Activated CD4-positive, alpha-beta T cell treated with anti-CD3 and anti-CD28 coated beads, Interleukin-2, amount 50 U/mL, for 48 hours (primary cell): ENCODE data around the gene DNHD1.
A peak's percentile ranks its signal among the peaks of the same experiment; 100 is the strongest.

Source experiments
- DNase-seq, 2 experiments: peaks; one replicate each; pipeline ENCODE4 v3.0.0-alpha.2; 2020

Gene DNHD1

DNA sequence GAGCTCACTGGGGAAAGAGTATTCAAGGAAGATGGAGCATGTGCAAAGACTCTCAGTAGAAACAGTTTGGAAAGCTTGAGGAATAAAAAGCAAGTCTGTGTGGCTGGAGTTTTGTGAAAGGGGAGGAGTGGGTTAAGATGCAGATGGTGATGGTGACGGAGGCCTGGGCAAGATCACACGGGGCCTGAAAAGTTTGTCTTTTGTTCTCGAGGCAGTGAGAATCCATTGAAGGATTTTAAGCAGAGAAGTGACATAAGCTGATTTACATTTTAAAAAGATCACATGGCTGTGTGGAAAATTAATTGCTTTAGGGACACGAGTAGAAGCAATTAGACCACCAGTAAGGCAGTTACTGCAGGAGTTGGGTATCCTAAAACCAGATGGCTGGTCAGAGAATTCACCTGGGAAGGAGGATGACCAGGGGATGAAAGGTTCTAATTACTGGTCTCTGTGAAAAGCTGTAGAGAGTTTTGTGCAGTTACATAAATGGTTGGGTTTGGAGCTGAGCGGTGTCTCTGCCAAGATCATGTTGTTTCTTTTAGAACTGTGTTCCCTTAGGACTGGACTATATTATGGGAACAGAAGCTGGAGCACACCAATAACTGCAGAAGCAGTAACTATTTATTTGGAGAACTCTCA, 99.3 kb downstream of the DNHD1 start:
- DNase-seq = no peak

DNA sequence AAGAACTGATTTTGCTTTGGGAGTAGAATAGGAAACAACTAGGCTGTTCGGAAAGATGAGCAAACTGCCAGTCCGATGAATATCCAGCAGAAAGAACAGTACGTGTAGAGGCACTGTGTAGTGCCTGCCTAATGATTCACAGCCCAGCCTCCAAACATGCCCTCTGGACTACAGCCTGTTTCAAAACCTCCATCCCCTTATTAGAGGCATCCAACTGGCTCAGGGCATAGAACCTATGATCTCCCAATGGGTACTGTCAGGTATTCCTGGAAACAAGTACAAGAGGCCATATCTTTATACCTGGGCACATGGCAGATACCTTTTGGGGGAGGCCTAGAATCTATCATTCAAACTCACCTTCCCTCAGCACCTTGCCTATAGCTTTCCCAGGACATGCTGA, 101.5 kb downstream of the DNHD1 start:
- DNase-seq = no peak

DNA sequence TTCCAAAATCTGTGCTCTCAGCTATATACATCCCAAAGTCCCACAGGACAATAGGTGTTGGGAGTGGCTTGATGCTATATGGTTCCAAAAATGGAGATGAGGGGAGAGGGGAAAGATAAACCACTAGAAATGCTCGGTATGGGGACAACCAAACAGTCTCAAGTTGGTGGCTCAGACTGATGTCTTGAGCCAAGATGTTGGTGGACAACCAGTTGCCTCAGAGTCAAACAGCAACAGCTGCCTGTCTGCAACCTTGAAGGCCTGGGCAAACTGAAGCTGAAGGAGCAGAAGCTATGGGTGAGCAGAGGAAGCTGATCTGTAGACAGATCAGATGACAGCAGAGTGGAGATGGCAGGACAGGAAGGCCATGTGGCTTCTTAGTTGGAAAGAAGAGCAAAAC, 102.4 kb downstream of the DNHD1 start:
- DNase-seq = no peak

DNA sequence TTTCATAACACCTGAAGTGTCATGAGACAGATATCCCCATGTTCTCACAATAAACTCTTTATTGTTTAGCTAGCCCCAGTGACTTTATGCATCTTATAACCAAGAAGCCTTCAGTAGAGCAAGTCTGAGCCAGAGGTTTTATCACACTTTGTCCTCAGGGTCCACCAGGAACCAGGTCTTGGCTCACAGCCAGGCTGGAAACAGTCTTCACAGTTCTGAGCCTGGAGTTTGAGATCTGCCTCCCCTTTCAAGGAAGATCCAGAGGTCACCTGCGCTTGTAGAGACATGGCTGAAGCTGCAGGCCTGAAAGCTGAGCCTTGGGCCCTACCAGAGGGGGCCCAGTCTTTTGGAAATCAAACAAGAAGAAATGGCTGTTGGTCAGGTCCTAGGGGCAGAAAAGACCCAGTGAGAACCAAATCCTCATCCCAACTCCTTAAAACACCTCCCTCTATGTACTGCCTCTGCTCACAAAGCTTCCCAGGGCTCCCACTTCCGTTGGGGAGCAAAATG, 102.9 kb downstream of the DNHD1 start:
- DNase-seq = no peak

DNA sequence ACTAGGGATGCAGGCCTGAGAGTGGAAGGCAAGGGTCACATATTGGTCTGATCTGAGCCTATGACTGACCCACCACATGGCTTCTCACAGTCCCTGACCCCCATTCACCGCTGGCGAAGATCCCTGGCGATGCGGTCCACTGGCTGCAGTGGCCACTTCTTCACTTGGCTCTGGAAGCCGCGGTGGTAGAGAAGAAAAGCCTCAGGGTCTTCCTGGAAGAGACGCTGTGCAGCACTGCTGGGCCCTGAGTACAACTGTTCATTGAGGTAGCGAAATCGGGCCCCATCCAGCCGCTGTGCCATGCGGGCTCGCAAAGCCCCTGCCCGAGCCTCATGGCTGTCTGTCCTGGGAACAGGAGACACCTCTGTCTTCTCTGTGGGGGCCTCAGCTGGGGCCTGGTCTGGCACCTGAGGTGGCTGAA, 104.0 kb downstream of the DNHD1 start:
- no peak for DNase-seq

DNA sequence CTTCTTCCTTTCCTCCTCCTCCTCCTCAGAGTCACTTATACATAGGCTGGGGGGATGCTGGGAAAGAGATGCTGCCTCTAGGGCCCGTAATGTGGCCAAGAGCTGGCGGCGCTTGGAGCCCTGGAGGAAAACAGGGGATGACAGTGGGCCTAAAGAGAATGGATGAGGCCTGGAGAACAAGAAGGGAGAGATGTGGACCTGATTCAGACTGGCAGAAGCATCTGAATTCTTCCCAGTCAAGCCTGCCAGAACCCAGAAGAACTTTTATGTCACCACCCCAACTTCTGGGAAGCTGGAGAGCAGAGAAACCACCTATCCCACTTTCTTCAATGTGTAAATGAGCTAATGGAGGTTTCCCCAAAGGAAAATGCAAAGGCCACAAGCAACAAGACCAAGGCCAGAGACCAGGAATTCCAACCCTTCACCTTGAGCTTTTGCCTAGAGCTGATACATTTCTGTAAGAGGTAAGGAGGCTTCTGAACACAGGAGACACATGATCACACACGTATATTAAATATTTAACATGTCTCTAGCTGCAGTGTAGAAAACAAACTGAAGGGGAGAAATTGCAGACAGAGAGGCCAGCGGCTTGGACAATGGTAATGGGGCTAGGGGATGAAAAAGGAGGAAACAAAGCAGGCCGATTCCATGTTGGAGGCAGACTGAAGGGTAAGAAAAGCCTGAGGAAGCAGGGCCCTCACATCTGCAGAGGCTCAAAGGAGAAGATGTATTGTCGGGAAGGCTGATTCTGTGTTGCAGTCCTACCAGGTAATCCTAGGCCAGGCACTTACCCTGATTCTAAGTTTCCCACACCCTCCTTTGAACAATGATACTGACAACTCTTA, 105.2 kb downstream of the DNHD1 start:
- no peak for DNase-seq

DNA sequence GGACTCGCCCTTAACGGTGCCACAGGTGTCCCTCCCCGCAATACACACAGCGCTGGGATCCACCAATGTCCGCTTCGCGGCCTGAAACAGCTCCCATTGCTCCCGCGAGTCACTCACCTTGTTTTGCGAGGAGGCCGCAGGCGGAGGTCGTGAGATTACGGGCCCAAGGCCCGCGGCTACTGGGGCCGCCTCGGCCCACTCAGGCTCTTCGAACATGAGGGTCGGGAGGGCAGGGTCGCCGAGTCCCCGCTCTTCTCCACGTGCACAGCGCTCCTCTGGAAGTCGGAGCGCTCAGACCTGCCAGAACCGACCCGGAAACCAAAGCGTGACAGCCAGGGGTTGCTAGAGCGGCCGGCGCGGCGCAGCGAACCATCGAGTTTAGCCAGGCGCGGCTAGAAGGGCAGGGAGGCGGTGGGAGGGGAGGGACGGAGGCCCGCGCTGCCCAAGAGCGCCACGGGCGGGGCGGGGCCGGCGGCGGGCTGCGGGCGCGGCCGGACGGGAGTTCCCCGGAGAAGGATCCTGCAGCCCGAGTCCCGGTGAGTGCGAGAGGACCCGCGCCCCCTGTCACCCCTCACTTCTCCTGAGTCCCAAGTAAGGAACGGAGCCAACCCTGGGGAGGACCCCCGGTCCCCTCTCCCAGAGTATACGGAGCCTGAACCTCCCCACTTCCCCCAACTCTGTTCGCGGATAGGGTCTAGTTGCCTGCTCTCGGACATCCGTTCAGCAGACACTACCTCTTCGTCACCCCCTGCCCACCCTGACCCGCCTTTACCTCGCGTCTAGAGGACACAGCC, 106.4 kb downstream of the DNHD1 start, which contains the start of the genes ILK and RRP8:
ILK (plus strand) TSS at position 488 of the 794 bp plus-strand sequence. CDS start 498 bp downstream, outside the sequence.
RRP8 (minus strand) TSS at position 330 of the 794 bp plus-strand sequence; CDS start at position 216, 114 bp downstream.
- DNase-seq = peak; percentile 88 to 91

DNA sequence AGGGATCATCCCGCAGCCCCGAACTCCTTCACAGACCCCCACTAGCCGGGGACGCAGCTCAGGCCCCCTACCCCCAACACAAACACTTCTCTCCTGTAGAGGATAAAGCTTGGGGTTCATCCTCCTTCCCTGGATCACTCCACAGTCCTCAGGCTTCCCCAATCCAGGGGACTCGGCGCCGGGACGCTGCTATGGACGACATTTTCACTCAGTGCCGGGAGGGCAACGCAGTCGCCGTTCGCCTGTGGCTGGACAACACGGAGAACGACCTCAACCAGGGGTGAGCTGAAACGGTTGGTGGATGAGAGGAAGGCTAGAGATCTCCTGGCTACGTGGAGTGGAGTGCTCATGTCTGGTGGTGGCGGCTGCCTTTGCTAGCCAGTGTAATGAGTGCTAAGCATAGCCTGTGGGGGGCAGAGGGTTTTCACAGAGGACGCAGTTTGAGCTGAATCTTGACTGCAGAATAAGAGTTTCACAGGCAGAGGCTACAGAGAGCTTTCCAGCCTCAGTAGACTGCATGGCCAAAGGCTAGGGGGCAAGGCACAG, 107.1 kb downstream of the DNHD1 start:
- peak; percentile 42 to 59 for DNase-seq

DNA sequence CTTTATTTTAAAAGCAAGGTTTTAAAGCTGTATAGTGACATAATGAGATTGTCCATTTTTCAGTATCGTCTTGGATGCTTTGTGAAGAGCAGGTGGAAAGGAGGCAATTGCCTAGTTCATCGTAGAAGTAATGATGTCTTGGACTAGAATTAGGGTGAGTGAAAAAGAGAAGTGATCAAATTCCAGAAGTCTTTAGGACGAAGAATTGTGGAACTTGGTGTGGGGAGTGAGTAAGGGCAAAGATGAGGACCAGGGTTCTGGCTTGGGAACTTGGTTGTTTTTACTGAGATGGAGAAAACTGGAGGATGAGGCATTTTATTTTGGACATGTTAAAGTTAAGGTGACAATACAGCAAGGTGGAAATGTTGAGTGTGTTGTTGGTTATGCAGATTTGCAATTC, 107.7 kb downstream of the DNHD1 start:
- DNase-seq = no peak

DNA sequence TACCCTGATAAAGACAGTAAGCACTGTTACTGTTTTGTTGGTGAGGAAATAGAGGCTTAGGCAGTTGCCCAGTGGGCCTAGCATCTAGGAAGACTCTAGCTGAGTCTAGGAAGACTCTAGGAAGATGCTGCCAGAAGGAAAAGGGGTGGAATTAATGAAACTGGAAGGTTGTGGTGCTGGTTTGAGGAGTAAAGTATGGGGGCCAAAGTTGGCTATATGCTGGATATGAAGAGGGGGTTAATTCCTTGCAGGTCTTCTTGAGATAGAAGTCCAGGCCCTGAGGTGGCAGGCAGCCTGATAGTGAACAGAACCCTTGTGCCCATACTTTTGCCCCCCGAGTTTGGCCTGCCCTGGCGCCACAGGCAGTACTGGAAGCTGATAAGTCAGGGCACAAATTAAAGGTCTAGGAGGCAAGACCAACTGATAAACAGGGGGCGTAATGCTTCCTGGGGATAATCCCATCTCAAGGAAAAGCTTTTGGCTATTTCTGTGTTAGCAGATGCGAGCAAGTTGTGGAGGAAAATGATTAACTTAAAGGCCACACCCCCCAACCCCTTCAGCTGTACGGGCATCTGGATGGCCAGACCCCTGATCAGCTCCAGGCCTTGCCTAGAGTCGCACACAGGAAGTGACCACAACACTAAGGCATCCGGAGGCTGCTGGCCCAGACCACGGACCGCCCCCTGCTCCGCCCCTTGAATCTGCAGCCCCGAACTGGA, 109.5 kb downstream of the DNHD1 start:
- peak; percentile 76 to 82 for DNase-seq

DNA sequence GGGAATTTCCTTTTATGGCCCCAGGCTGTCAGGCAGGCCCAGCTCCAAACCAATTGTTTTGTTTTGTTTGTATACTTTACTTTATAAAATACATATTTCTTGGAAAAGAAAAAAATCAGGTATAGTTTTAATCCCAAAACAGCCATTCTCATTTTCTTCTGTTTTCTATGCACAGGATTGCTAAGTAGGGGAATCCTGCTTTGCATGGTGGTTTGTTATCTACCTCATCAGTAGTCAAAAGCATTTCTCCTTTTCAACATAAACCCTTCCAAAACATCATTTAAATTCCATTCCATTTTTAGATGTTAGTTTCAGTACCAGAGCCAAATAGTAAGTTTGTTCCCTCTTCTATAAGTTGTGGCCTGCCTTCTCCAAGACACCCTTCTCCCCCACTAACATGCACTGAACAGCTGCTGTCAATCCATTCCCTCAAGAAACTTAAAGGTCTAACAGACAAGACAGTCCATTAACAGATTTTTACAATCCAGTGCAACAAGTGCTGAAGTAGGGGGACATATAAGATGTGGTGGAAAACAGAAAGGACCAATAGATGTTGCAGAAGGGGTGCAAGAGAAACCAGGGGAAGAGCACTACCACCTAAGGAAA, 110.2 kb downstream of the DNHD1 start:
- peak in 1 of 2 experiments; percentile 10 for DNase-seq

DNA sequence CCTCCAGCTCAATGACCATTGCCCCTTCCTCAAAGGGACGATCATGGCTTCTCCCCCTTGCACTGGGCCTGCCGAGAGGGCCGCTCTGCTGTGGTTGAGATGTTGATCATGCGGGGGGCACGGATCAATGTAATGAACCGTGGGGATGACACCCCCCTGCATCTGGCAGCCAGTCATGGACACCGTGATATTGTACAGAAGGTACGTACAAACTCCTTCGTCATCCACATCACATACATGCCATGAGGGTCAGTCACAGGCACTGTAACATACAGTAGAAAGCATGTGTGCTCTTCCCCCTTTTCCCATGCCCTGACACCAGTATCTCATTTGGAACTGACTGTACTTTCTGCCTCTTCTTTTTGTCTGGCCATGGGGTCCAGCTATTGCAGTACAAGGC, 110.9 kb downstream of the DNHD1 start:
- DNase-seq = peak in 1 of 2 experiments; percentile 2

DNA sequence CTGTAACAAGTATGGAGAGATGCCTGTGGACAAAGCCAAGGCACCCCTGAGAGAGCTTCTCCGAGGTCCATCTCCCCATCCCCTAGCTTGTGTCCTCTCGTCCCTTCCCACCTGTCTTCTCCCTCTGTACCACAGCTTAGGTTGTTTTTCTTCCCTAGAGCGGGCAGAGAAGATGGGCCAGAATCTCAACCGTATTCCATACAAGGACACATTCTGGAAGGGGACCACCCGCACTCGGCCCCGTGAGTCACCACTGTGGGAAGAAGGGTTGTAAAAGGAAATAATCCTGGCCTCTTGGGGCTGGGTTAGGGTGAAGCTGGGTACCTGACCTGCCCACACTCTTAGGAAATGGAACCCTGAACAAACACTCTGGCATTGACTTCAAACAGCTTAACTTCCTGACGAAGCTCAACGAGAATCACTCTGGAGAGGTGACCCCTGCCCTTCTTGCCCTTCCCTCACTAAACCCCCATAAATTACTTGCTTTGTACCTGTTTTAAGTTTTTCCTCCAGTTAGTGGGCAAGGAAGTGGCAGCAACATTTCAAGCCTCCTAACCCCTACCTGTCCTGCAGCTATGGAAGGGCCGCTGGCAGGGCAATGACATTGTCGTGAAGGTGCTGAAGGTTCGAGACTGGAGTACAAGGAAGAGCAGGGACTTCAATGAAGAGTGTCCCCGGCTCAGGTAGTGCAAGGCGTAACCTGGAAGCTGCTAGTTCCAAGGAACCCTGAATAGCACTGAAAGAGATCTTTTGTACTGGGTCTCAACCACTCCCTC, 111.8 kb downstream of the DNHD1 start:
- peak in 1 of 2 experiments; percentile 3 for DNase-seq

DNA sequence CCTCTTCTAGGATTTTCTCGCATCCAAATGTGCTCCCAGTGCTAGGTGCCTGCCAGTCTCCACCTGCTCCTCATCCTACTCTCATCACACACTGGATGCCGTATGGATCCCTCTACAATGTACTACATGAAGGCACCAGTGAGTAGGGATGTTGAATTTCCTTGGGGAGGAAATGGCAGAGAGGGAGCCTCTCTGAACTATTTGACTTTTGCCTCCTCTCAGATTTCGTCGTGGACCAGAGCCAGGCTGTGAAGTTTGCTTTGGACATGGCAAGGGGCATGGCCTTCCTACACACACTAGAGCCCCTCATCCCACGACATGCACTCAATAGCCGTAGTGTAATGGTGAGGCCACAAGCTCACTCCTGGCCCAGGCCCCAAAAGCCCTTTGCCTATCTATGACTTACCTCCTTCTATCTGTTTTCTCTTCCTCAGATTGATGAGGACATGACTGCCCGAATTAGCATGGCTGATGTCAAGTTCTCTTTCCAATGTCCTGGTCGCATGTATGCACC, 112.5 kb downstream of the DNHD1 start:
- DNase-seq = peak in 1 of 2 experiments; percentile 1

DNA sequence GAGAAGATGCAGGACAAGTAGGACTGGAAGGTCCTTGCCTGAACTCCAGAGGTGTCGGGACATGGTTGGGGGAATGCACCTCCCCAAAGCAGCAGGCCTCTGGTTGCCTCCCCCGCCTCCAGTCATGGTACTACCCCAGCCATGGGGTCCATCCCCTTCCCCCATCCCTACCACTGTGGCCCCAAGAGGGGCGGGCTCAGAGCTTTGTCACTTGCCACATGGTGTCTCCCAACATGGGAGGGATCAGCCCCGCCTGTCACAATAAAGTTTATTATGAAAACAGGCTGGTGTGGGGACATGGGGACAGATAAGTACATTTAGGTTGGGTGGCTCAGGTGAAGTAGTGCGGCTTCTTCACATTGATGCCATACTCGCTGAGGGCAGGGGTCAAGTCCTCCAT, 113.5 kb downstream of the DNHD1 start:
- DNase-seq = peak in 1 of 2 experiments; percentile 4

DNA sequence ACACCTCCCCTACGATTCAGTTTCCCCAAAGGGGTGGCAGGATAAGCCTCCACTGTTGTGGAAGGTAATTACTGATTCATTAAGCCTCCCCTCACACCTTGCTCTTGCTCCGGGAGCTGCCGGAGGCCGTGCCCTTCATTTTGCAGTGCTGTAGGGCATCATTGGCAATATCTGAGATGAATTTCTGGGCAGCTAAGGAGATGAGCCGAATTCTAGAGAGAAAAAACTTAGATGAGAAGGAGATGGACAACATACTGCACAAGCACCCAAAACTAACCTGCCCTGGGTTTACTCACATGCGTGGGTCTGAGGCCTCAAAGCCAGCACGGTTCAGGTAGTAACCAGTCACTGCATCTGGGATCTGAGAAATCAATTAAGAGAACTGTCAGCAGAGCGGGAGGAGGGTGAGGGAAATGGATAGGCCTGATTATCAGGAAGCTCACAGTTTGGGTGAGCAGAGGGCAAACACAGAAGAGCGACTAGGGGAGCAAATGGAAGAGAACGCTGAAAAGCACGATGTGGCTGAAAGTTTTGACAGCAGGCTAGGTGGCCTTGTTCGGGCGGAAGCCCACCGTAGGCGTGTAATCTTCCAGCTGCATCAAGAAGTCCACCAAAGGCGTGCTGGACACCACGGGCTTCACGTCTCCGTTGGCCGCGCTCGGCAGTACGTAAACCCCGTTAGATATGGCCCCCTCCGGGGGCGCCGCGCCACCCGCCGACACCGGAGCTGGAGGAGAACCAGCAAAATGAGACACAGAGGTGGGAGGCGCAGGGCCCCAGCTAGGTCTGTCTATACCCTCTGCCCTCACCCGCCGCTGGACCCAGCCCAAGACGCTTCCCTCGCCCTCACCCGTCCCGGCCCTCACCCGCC, 114.2 kb downstream of the DNHD1 start:
- DNase-seq = peak; percentile 34 to 35

DNA sequence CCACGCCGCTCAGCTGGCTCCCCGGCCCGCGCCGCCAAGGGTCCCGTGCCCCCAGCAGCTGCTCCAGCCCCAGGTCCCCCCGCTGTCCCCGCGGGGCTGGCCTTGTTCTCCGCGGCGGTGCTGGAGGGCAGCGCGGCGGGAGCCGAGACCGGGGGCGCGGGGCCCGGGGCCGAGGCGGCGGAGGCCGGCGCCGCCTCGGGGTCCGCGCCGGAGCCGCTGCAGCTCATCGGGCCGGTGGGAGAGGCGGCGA, 114.8 kb downstream of the DNHD1 start:
- DNase-seq = no peak

DNA sequence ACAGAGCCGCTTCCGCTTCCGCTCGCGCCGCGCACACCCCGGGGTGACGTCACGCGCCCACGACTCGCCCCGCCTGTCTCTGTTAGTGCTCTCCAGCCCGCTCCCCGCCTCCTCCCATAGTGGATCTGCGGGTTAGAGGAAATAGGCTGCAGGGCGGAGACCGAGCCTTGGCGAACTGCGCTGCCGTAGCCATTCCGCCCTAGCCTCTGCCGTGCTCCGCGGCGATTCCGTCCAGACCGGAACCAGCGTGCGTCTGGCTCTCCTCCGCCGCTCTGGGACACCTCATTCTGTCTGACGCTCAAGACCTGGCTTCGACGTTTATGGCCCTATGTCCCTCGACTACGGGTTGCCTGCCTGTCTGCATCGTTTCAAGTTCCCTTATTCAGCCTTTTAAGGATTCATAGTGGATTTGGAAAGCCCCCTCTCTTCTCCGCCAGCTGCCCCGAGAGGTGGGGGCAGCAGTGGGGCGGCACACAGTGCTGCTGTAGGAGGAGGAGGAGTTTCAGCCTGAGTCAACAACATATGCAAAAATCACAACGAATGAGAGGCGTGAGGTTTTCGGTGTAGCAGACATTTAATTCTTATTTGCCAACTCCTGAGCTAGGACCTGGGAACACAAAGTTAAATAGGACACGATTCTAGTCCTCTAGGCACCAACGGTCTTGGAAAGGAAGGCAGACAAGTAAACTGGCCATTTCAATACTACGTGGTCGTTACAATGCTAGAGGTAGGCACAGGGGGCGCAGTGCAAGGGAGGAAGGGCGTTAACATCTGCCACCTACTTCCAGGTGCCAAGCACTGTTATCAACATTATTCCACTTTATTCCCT, 115.3 kb downstream of the DNHD1 start, which contains the start of gene TAF10:
TAF10 (minus strand) TSS at position 4 of the 829 bp plus-strand sequence. CDS start 27 bp downstream, outside the sequence.
- DNase-seq = peak; percentile 94 to 96

DNA sequence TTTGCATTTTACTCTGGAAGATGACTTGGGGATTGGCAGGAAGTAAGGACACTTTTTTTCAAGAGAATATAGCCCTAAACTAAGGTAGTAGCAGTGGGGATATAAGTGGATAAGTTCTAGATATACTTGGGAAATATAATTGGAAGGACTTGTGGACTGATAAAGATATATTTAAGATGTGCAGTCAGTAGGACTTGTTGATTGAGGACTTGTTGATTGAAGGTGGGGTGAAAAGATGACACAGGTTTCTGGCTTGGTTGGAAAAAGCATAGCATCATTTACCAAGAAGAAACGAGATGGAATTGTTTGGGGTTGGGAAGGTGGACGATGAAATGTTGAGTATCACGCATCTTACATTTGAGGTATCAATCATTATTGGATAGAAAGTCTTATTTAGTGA, 116.4 kb downstream of the DNHD1 start:
- no peak for DNase-seq
